Cardiac fibroblast (primary cell): ENCODE measurements around the gene MEIS3.
A peak's percentile ranks its signal among the peaks of the same experiment; 100 is the strongest.

Experiments
- DNase-seq, 2 donors: peaks; one replicate each; pipeline versions ENCODE4 v3.0.0 to v3.0.0-alpha.2; 2010; ENCODE audit warnings: low read depth in 2 of 2
- H3K4me3 ChIP-seq, 2 donors: replicated peaks in 1 of 2; 1 replicate in 1 of 2; 2 replicates in 1 of 2; pipeline ENCODE4 v1.5.1; 2011; ENCODE audit warnings: low read depth in 2 of 2, low read length in 2 of 2, mild to moderate bottlenecking in 2 of 2, moderate library complexity in 1 of 2
- TF ChIP-seq, protein P1 (sequence below): IDR thresholded peaks from one replicate; pipeline ENCODE4 v1.5.1; 2011; ENCODE audit warnings: low read depth, mild to moderate bottlenecking, low read length, inconsistent platforms

Gene MEIS3

DNA sequence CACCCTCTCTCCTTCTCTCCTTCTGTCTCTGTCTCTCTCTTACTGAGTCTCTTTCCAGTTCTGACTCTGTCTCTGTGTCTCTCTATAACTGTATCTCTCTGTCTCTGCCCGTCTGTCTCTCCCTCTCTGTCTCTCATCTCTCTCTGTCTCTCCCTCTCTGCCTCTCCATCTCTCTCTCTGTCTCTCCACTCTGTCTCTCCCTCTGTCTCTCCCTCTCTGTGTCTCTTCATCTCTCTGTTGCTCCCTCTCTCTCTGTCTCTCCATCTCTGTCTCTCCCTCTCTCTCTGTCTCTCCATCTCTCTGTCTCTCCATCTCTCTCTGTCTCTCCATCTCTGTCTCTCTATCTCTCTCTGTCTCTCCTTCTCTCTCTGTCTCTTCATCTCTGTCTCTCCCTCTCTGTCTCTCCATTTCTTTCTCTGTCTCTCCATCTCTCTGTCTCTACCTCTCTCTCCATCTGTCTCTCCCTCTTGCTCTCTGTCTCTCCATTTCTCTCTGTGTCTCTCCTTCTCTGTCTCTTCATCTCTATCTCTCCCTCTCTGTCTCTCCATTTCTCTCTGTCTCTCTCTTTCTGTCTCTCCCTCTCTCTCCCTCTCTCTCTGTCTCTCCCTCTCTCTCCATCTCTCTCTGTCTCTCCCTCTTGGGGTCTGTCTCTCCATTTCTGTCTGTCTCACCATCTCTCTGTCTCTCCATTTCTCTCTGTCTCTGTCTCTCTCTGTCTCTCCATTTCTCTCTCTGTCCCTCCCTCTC, 3.3 kb upstream of the MEIS3 start:
- TF ChIP-seq, protein P1, sequence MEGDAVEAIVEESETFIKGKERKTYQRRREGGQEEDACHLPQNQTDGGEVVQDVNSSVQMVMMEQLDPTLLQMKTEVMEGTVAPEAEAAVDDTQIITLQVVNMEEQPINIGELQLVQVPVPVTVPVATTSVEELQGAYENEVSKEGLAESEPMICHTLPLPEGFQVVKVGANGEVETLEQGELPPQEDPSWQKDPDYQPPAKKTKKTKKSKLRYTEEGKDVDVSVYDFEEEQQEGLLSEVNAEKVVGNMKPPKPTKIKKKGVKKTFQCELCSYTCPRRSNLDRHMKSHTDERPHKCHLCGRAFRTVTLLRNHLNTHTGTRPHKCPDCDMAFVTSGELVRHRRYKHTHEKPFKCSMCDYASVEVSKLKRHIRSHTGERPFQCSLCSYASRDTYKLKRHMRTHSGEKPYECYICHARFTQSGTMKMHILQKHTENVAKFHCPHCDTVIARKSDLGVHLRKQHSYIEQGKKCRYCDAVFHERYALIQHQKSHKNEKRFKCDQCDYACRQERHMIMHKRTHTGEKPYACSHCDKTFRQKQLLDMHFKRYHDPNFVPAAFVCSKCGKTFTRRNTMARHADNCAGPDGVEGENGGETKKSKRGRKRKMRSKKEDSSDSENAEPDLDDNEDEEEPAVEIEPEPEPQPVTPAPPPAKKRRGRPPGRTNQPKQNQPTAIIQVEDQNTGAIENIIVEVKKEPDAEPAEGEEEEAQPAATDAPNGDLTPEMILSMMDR, result no peak
- DNase-seq, result no peak
- no peak overlapping the region for H3K4me3 ChIP-seq

DNA sequence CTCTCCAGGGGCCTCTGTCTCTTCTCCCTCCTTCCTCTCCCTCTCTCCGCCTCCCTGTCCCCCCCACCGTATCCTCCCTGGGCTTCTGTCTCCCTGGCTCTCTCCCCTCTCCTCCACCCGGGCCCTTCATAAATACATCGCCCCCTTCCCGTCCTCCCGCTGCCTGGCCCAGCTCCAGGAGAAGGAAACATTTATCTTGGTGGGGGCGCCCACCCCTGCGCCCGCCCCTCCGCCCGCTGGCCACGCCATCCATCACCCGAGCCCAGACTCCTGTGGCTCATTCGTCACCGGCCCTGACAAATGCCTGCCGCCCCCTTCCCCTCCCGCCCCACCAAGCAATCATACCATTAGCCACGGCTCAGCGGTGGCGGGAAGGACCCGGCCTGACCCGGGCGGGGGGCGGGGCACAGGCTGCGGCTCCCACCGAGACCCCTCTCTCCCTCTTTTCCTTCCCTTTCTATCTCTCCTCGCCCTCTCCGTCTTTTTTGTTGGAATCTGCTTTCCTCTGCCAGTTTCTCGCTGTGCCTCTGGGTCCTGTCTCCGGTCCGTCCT, 2.6 kb upstream of the MEIS3 start:
- TF ChIP-seq, protein P1, result no peak
- no peak overlapping the region for H3K4me3 ChIP-seq
- no peak for DNase-seq

DNA sequence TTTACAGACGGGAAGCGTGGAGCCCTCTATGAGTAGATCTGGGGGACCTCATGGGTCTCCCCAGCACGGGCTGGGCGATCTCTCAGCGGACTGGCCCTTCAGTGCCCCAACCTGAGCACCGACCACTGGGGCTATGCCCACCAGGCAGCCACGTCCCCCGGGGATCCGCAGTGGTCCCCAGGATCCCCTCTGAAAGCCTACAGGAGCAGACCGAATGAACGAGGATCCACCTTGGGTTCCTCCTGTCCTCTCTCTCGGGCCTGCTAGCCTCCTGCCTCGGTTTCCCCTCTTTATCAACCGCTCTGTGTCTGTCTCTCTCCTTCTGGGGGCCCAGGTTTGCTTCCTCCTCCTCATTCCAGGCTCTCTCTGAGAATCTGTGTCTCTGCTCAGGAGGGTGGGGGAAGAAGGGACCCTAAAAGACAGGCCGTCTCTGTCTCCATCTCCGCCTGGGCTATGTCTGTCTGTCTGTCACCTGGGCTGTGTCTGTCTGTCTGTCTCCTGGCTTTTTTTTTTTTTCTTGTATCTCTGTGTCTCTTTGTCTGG, 2.0 kb upstream of the MEIS3 start:
- TF ChIP-seq, protein P1, result no peak
- no peak overlapping the region for H3K4me3 ChIP-seq
- DNase-seq, result no peak

DNA sequence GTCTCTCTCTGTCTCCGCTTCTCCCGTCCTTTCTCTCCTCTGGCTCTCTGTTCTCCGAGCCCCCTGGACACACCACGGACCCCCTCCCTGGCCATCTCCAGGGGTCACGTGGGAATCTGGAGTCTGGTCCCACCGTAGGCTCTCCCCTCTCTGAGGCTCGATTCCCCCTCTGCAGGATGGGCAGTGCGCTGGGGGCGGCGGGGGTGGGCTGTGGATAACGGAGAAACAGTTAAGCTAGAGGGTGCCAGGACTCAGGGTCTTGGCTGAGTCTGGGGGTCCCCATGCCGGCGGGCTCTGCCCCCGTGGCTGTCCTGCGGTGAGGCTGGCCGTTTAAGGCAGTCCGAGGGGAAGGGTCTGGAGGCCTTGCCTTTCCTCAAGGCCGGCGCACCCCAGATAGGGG, 462 bp upstream of the MEIS3 start:
- no peak for DNase-seq
- TF ChIP-seq, protein P1, result no peak
- H3K4me3 ChIP-seq, result no peak overlapping the region

DNA sequence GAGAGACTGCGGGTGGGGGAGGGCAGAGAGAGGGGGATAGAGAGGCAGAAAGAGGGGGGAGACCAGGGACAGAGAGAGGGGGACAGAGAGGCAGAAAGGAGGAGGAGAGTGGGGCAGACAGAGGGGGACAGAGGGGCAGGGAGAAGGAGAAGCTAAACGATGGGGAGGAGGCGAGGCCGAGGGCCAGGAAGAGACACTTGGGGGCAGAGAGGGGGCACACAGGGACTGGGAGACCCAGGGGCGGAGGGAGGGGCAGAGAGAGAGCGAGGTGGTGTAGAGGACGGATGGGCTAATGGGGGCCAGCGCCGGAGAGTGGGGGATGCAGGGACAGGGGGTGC, 666 bp downstream of the MEIS3 start:
- peak overlapping the region; percentile 44 to 75 for H3K4me3 ChIP-seq
- DNase-seq, result no peak
- TF ChIP-seq, protein P1, result no peak

DNA sequence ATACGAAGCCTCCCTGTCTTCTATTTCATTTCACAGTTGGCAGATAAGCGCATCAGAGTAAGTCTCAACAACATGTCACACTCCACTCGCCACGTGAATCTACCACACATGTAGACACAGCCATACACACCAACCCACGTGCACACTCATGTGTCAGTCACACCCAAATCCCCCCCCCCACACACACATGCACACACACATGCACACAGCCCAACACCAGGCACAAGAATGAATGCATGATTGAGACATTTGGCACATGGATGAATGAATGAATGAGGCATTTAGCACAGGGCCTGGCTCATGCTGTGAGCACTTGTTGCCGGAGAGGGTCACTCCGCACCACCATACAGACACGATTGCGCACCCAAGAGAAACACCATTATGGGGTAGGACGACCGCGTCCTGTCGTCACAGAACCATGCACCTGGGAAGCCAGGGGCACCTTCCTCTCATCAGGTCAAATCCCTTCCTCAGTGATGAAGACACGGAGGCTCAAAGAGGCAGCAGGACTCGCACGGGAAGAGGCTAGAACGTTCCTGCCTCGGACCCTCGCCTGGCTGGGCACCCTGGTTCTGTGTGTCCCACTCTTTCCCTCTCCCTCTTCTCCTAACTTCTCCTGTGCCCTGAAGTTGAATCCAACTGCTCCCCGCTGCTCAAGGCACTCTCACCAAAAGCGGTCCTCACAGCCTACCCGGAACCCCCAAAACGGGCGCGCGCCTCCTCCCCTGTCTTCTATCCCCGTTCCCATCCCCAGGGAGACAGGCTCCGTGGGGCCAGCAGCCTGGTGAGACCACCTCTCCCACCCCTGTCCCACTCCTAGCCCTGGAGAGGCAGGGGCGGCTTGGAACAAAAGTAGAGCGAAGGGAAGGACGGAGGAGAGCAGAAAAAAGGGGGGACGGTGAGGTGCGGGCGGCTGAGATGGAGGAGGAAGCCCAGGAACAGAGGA, 1.3 kb downstream of the MEIS3 start:
- peak overlapping the region; percentile 44 to 75 for H3K4me3 ChIP-seq
- TF ChIP-seq, protein P1, result no peak
- DNase-seq, result peak in 1 of 2 donors; percentile 21
